GM19452 (cell line): ENCODE measurements around the gene GABRB3.

ENCODE experiments used
- ATAC-seq: cut with Tn5 transposase; IDR thresholded peaks from one replicate; pipeline ENCODE4 v1.9.1; 2021; ENCODE audit not compliant: unreplicated experiment

Gene GABRB3

GRCh38 chr15:26562336-26562735 lies 210.5 kb downstream of the GABRB3 start:
- no peak for ATAC-seq

- no peak for ATAC-seq
Observed at GRCh38 chr15:26561896-26562295, 211.0 kb downstream of the GABRB3 start.

- ATAC-seq, result no peak
Observed at GRCh38 chr15:26561130-26561529, 211.7 kb downstream of the GABRB3 start.

GRCh38 chr15:26555898-26556297 lies 217.0 kb downstream of the GABRB3 start:
- ATAC-seq, result no peak

GRCh38 chr15:26551473-26551872 lies 221.4 kb downstream of the GABRB3 start:
- ATAC-seq, result no peak

- ATAC-seq, result no peak
Observed at GRCh38 chr15:26550880-26551279, 222.0 kb downstream of the GABRB3 start.

GRCh38 chr15:26537663-26538062 lies 235.2 kb downstream of the GABRB3 start:
- ATAC-seq, result no peak

GRCh38 chr15:26531489-26531888 lies 241.4 kb downstream of the GABRB3 start:
- no peak for ATAC-seq

- no peak for ATAC-seq
Observed at GRCh38 chr15:26525096-26525495, 247.8 kb downstream of the GABRB3 start.

GRCh38 chr15:26521691-26522198 lies 251.1 kb downstream of the GABRB3 start:
- ATAC-seq, result no peak

GRCh38 chr15:26521130-26521529 lies 251.7 kb downstream of the GABRB3 start:
- ATAC-seq, result no peak

GRCh38 chr15:26518885-26519284 lies 254.0 kb downstream of the GABRB3 start:
- ATAC-seq, result no peak

- no peak for ATAC-seq
Observed at GRCh38 chr15:26516102-26516980, 256.5 kb downstream of the GABRB3 start.

- ATAC-seq, result no peak
Observed at GRCh38 chr15:26504009-26504408, 268.9 kb downstream of the GABRB3 start.
